SJCRH30 (cell line): ENCODE results near the gene WASF2. TPM values are rescaled to one million over a fixed set of nuclear protein-coding genes. Genes with fewer than 3 reads are reported as not detected.
"Not testable (repeated sequence)": the region's sequence is repeated elsewhere in the genome, so short reads cannot be mapped to it uniquely, and the experiment has no call there.

Source experiments
- DNase-seq, 2 experiments: peaks; one replicate each; pipeline ENCODE4 v3.0.0-alpha.2; 2015 to 2020
- H3K27ac ChIP-seq: fragments of 250-450 bp; sonication (Bioruptor Pico); 2 replicates; pipeline ENCODE4 v1.5.1; 2020; ENCODE audit warnings: mild to moderate bottlenecking, moderate library complexity
- H3K27me3 ChIP-seq: fragments of 250-450 bp; sonication (Bioruptor Pico); 2 replicates; pipeline ENCODE4 v1.5.1; 2020; ENCODE audit warnings: mild to moderate bottlenecking, moderate library complexity
- H3K36me3 ChIP-seq: fragments of 250-450 bp; sonication (Bioruptor Pico); 2 replicates; pipeline ENCODE4 v1.5.1; 2020; ENCODE audit warnings: mild to moderate bottlenecking, moderate library complexity
- H3K4me1 ChIP-seq: fragments of 250-450 bp; sonication (Bioruptor Pico); 2 replicates; pipeline ENCODE4 v1.5.1; 2020; ENCODE audit warnings: mild to moderate bottlenecking, moderate library complexity
- H3K4me3 ChIP-seq: fragments of 250-450 bp; sonication (Bioruptor Pico); 2 replicates; pipeline ENCODE4 v1.5.1; 2020; ENCODE audit warnings: mild to moderate bottlenecking, moderate library complexity
- H3K9me3 ChIP-seq: fragments of 250-450 bp; sonication (Bioruptor Pico); replicated peaks from 2 replicates; pipeline ENCODE4 v1.5.1; 2020; ENCODE audit warnings: mild to moderate bottlenecking, moderate library complexity
- total RNA-seq: library from RNA; depleted of rRNA; stranded (reverse); fragments of >200 nt; shearing (Covaris generic); gene quantifications from 2 replicates; pipeline ENCODE4 v1.2.3, GENCODE V29; 2014

WASF2 gene
- total RNA-seq, 1 experiment from 2014 or later, result 43.6 TPM

- Histone ChIP-seq H3K27me3 (no peaks in the 10 kb centered on the region), H3K4me3 (no peak overlapping the region), H3K9me3 (no peaks in the 10 kb centered on the region), H3K27ac (no peak overlapping the region), H3K4me1 (peaks cover 13% of the 10 kb centered on the region), H3K36me3 (no peaks in the 10 kb centered on the region)
- no peak for DNase-seq
Measured at GRCh38 chr1:27513958-27514357, 24.0 kb upstream of the WASF2 start.

DNA sequence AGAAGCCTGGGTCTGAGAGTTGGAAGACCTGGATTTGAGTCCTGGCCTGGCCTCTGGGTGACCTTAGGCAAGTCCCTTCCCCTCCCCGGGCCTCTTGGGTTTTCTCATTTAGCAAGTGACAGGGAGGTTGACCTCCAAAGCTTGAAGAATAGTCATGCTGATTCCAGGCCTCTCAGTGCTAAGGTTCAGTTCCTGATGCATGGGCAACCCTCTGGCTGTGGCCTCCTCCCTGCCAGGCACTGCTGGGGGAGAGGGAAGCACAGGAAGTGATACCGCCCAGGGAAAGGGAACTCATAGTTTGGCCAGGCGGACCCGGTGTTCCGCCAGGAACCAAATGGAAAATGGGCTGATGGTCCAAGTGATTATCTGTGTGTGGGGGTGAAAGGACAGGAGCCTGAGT, 23.6 kb upstream of the WASF2 start:
- no peaks in the 10 kb centered on the region for H3K36me3 ChIP-seq
- H3K27ac ChIP-seq, result no peak overlapping the region
- no peaks in the 10 kb centered on the region for H3K9me3 ChIP-seq
- H3K4me3 ChIP-seq, result no peak overlapping the region
- no peak for DNase-seq
- peaks cover 12% of the 10 kb centered on the region for H3K4me1 ChIP-seq
- H3K27me3 ChIP-seq, result no peaks in the 10 kb centered on the region

- Histone ChIP-seq H3K27me3 (no peaks in the 10 kb centered on the region), H3K4me3 (no peak overlapping the region), H3K36me3 (no peaks in the 10 kb centered on the region), H3K27ac (no peak overlapping the region), H3K9me3 (no peaks in the 10 kb centered on the region), H3K4me1 (peaks cover 19% of the 10 kb centered on the region)
- no peak for DNase-seq
Measured at GRCh38 chr1:27509127-27510080, 19.4 kb upstream of the WASF2 start.

DNA sequence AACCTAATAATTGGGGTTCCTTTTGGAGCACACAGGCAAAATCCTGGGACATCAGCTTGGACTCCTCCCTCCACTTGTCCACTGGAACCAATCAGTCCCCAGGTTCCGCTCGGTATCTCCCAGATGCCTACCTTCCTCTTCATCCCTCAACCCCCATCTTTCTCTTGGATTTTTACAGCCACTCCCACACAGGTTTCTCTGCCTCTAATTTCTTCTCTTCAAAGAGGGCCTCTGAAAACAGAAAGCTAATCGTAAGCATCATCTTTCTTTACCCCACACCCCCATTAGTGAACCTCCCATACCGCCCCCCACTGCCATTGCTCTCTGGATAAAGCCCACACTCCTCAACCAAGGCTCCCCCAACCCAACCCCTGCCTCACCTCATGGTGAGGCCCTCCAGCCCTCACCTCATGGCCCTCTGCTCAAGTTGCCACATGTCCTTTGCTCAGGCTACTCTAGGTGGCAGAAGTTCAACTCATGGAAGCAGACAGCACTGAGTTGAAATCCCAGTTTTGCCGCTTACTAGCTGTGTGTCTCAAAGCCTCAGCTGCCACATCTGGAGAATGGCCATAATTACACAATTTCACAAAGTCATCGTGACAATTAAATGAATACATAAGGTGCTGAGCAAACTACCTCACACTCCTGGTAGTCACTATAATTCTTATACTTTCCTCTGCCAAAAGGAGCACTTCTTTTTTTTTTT, 18.1 kb upstream of the WASF2 start:
- no peaks in the 10 kb centered on the region for H3K9me3 ChIP-seq
- DNase-seq, result peak in 1 of 2 experiments; percentile 28
- no peaks in the 10 kb centered on the region for H3K36me3 ChIP-seq
- H3K27ac ChIP-seq, result no peak overlapping the region
- peaks cover 25% of the 10 kb centered on the region for H3K4me1 ChIP-seq
- H3K27me3 ChIP-seq, result no peaks in the 10 kb centered on the region
- H3K4me3 ChIP-seq, result no peak overlapping the region

- DNase-seq, result no peak
- no peak overlapping the region for H3K4me3 ChIP-seq
Measured at GRCh38 chr1:27506703-27507102, 16.7 kb upstream of the WASF2 start.

DNA sequence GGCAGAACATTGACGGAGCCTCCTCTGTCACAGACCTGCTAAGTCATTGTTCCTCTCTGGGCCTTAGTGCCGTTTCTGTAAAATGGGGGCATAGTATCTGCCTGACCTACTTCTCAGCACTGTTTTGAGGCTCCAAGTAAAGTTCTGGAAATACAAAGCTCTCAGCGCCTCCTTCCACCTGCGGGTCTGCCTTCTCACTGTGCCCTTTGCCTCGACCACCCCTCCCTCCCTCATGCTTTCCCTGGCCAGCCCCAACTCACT, 15.4 kb upstream of the WASF2 start:
- H3K4me1 ChIP-seq, result peaks cover 25% of the 10 kb centered on the region
- H3K27me3 ChIP-seq, result no peaks in the 10 kb centered on the region
- no peaks in the 10 kb centered on the region for H3K9me3 ChIP-seq
- H3K36me3 ChIP-seq, result no peaks in the 10 kb centered on the region
- peak overlapping the region; percentile 83 for H3K27ac ChIP-seq
- H3K4me3 ChIP-seq, result no peak overlapping the region
- DNase-seq, result no peak

More at GRCh38 chr1:27506703-27507102, 16.7 kb upstream of the WASF2 start:
- H3K9me3 ChIP-seq, result no peaks in the 10 kb centered on the region
- H3K4me1 ChIP-seq, result peaks cover 25% of the 10 kb centered on the region
- H3K27ac ChIP-seq, result no peak overlapping the region
- H3K36me3 ChIP-seq, result no peaks in the 10 kb centered on the region
- no peaks in the 10 kb centered on the region for H3K27me3 ChIP-seq

GRCh38 chr1:27504588-27505419, 14.8 kb upstream of the WASF2 start:
- DNase-seq, result peak; percentile 97
- Histone ChIP-seq H3K27ac (peak overlapping the region; percentile 83), H3K4me3 (no peak overlapping the region; the same call in 1 of the 2 replicates), H3K9me3 (no peaks in the 10 kb centered on the region), H3K36me3 (no peaks in the 10 kb centered on the region), H3K4me1 (peaks cover 25% of the 10 kb centered on the region), H3K27me3 (no peaks in the 10 kb centered on the region)

- peak overlapping the region; percentile 43 for H3K4me3 ChIP-seq
- no peak for DNase-seq
- no peaks in the 10 kb centered on the region for H3K27me3 ChIP-seq
- H3K36me3 ChIP-seq, result no peaks in the 10 kb centered on the region
- no peaks in the 10 kb centered on the region for H3K9me3 ChIP-seq
- peaks cover 19% of the 10 kb centered on the region for H3K4me1 ChIP-seq
- H3K27ac ChIP-seq, result peak overlapping the region; percentile 83
Measured at GRCh38 chr1:27503844-27504587, 14.0 kb upstream of the WASF2 start.

GRCh38 chr1:27503033-27503432, 13.1 kb upstream of the WASF2 start:
- Histone ChIP-seq H3K27me3 (no peaks in the 10 kb centered on the region), H3K27ac (no peak overlapping the region), H3K4me1 (peaks cover 18% of the 10 kb centered on the region), H3K9me3 (no peaks in the 10 kb centered on the region), H3K36me3 (no peaks in the 10 kb centered on the region), H3K4me3 (no peak overlapping the region)
- DNase-seq, result no peak

- not testable (repeated sequence) for DNase-seq, H3K9me3 ChIP-seq, H3K27ac ChIP-seq, H3K36me3 ChIP-seq, H3K4me3 ChIP-seq, H3K27me3 ChIP-seq
- H3K4me1 ChIP-seq, result peaks cover 18% of the 10 kb centered on the region
Measured at GRCh38 chr1:27501159-27501558, 11.2 kb upstream of the WASF2 start.

DNA sequence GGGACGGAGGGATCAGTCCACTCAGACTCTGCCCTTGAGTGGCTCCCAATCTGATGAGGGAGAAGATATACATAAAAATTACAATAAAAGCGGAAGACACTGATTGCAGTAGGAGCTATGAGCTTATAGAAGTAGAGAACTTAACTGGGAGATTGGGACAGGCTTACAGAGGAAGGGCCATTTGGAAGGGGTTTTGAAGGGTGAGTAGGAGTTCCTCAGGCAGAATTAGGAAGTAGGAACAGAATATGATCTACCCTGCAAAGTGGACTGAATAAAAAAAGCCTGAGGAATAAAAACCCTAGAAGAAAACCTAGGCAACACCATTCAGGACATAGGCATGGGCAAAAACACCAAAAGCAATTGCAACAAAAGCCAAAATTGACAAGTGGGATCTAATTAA, 9.2 kb upstream of the WASF2 start:
- Histone ChIP-seq H3K27ac (no peak overlapping the region), H3K36me3 (no peaks in the 10 kb centered on the region), H3K4me1 (peaks cover 8% of the 10 kb centered on the region), H3K4me3 (no peak overlapping the region), H3K27me3 (no peaks in the 10 kb centered on the region), H3K9me3 (no peaks in the 10 kb centered on the region)
- no peak for DNase-seq

- DNase-seq, result peak; percentile 39 to 57
- Histone ChIP-seq H3K9me3 (no peaks in the 10 kb centered on the region), H3K27me3 (no peaks in the 10 kb centered on the region), H3K4me1 (no peaks in the 10 kb centered on the region), H3K36me3 (no peaks in the 10 kb centered on the region), H3K4me3 (peak overlapping the region; percentile 34), H3K27ac (no peak overlapping the region)
Measured at GRCh38 chr1:27496604-27497155, 6.7 kb upstream of the WASF2 start.

- DNase-seq, result no peak
- Histone ChIP-seq H3K27me3 (no peaks in the 10 kb centered on the region), H3K27ac (no peak overlapping the region), H3K9me3 (no peaks in the 10 kb centered on the region), H3K36me3 (no peaks in the 10 kb centered on the region), H3K4me1 (peaks cover 9% of the 10 kb centered on the region; the same call in 1 of the 2 replicates), H3K4me3 (no peak overlapping the region)
Measured at GRCh38 chr1:27492796-27493195, 2.8 kb upstream of the WASF2 start.
